ENCODE data around the gene HOXD11.

- TF ChIP-seq SMC3 (IDR thresholded peaks at IDR 0.05; ENCODE audit: low read depth, low read length): no peak
- TF ChIP-seq CTCF (conservative IDR thresholded peaks at IDR 0.05; ENCODE audit: low read depth, low read length): no peak
- no peak for TF ChIP-seq MAFK (IDR thresholded peaks at IDR 0.05; ENCODE audit: low read depth, low read length)
- TF ChIP-seq POLR2A (IDR thresholded peaks at IDR 0.05; ENCODE audit: low read depth, low read length): no peak
- TF ChIP-seq RAD21 (IDR thresholded peaks at IDR 0.05; ENCODE audit: low read length): no peak
- TF ChIP-seq CEBPB (IDR thresholded peaks at IDR 0.05; ENCODE audit: low read depth, low read length): no peak
- no peak for TF ChIP-seq RFX5 (IDR thresholded peaks at IDR 0.05; ENCODE audit: low read depth, low read length)
- TF ChIP-seq RCOR1 (IDR thresholded peaks at IDR 0.05; ENCODE audit: insufficient replicate concordance, low read length): no peak
- TF ChIP-seq USF2 (IDR thresholded peaks at IDR 0.05; ENCODE audit: low read depth, low read length): no peak
- no peak for TF ChIP-seq BHLHE40 (IDR thresholded peaks at IDR 0.05; ENCODE audit: low read depth, low read length)
- TF ChIP-seq MAZ (IDR thresholded peaks at IDR 0.05; ENCODE audit: borderline replicate concordance, low read depth, low read length): no peak
Measured at GRCh38 chr2:176102309-176102866, 4.7 kb upstream of the HOXD11 start.
